ENCODE measurements around the gene EMC8. TPM values are rescaled to one million over a fixed set of nuclear protein-coding genes. Genes with fewer than 3 reads are reported as not detected.

EMC8 gene
- total RNA-seq, 1 donor from 2014 or later = 42.7 TPM

DNA sequence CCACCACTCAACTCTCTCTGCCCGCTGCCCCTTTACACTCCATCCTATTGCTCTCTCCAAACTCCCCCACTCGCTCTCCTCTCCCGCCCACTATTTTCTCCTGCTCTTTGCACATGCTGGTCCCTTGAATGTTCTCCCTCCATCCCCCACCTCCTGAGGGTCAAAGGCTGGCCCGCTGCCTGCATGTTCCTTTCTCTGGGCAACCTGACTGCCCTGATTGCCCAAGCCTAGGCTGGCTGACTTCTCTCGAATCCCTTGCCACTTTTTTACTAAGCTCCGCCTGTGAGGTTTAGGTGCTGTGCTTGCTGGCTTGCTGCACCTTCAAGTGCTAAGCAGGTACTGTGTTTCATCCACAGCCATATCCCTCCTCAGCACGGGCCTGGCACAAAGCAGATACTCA is 2.7 kb downstream of the EMC8 start:
- peaks cover 26% of the 10 kb centered on the region for H3K4me1 Mint-ChIP-seq (ENCODE audit: unreplicated experiment)
- peaks cover 48% of the 10 kb centered on the region for H3K36me3 Mint-ChIP-seq (ENCODE audit: low read depth, unreplicated experiment)
- no peak for DNase-seq (ENCODE audit: low spot score)
- no peak for TF ChIP-seq CTCF (IDR thresholded peaks at IDR 0.05; ENCODE audit: unreplicated experiment)
- H3K27me3 Mint-ChIP-seq (ENCODE audit: unreplicated experiment) = peaks cover 8% of the 10 kb centered on the region
- peak overlapping the region; percentile 70 for H3K4me3 Mint-ChIP-seq (ENCODE audit: unreplicated experiment)
- no peak overlapping the region for H3K27ac Mint-ChIP-seq (ENCODE audit: unreplicated experiment)
- no peaks in the 10 kb centered on the region for H3K9me3 Mint-ChIP-seq (ENCODE audit: unreplicated experiment)

GRCh38 chr16:85796152-85796551 is 3.2 kb downstream of the EMC8 start:
- Mint-ChIP-seq H3K27ac (ENCODE audit: unreplicated experiment) (no peak overlapping the region), H3K4me3 (ENCODE audit: unreplicated experiment) (peak overlapping the region; percentile 70), H3K9me3 (ENCODE audit: unreplicated experiment) (no peaks in the 10 kb centered on the region), H3K4me1 (ENCODE audit: unreplicated experiment) (peaks cover 22% of the 10 kb centered on the region), H3K36me3 (ENCODE audit: low read depth, unreplicated experiment) (peaks cover 47% of the 10 kb centered on the region), H3K27me3 (ENCODE audit: unreplicated experiment) (peaks cover 8% of the 10 kb centered on the region)
- DNase-seq (ENCODE audit: low spot score) = no peak
- TF ChIP-seq CTCF (IDR thresholded peaks at IDR 0.05; ENCODE audit: unreplicated experiment) = no peak

DNA sequence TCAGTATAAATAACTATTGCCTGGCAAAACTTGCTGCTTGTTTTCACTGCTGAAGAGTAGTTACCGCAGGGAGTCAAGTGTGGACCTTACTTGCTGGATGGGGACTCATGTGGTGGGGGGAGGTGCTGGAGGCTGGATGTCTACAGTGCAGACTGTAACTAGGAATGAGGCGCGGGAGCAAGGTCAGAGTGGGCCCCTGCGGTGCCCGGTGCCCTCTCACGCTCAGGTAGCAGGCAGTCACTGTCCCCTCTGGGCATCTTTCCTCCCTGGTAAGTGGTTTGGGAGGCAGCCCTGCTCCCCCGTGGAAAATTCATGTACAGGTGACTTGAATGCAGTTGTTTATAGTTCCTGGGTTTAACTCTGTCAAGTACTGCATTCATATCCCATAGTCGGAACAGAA is 4.6 kb downstream of the EMC8 start:
- Mint-ChIP-seq H3K4me1 (ENCODE audit: unreplicated experiment) (peaks cover 23% of the 10 kb centered on the region), H3K27ac (ENCODE audit: unreplicated experiment) (no peak overlapping the region), H3K4me3 (ENCODE audit: unreplicated experiment) (no peak overlapping the region), H3K27me3 (ENCODE audit: unreplicated experiment) (peaks cover 5% of the 10 kb centered on the region), H3K9me3 (ENCODE audit: unreplicated experiment) (no peaks in the 10 kb centered on the region), H3K36me3 (ENCODE audit: low read depth, unreplicated experiment) (peaks cover 39% of the 10 kb centered on the region)
- DNase-seq (ENCODE audit: low spot score) = no peak
- no peak for TF ChIP-seq CTCF (IDR thresholded peaks at IDR 0.05; ENCODE audit: unreplicated experiment)

DNA sequence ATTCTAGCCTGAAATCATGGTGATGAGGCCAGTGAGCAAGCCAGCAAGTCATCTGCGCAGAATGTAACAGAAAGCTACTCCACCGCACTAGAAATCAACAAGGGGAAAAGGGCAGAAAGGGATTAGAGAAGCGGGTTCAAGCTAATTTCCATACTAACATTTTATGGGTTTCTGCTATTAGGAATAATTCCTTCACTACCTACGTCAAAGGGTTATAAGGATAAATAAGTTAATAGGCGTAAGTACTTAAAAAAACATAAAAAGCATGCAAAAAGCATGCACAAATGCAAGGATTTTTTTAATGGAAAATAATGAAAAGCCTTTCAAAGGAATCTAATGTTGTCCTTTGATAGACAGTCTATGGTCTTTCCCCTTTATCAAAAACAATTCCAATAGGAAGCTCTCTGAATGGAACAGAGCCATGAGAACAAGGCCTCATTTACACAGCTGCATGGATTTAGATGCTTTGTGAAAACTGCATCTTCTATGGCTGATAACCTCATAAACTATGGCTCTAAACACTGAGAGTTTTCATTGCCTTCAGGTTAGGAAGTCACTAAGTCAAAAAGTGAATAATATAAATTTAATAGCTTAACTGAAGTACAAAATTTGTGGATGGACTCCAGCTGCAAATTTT is 5.6 kb downstream of the EMC8 start:
- no peaks in the 10 kb centered on the region for H3K9me3 Mint-ChIP-seq (ENCODE audit: unreplicated experiment)
- peak overlapping the region; percentile 52 for H3K27ac Mint-ChIP-seq (ENCODE audit: unreplicated experiment)
- no peak overlapping the region for H3K4me3 Mint-ChIP-seq (ENCODE audit: unreplicated experiment)
- DNase-seq (ENCODE audit: low spot score) = no peak
- TF ChIP-seq CTCF (IDR thresholded peaks at IDR 0.05; ENCODE audit: unreplicated experiment) = no peak
- peaks cover 30% of the 10 kb centered on the region for H3K4me1 Mint-ChIP-seq (ENCODE audit: unreplicated experiment)
- H3K27me3 Mint-ChIP-seq (ENCODE audit: unreplicated experiment) = peaks cover 5% of the 10 kb centered on the region
- H3K36me3 Mint-ChIP-seq (ENCODE audit: low read depth, unreplicated experiment) = peaks cover 42% of the 10 kb centered on the region

GRCh38 chr16:85789773-85790172 is 9.6 kb downstream of the EMC8 start:
- H3K9me3 Mint-ChIP-seq (ENCODE audit: unreplicated experiment) = no peaks in the 10 kb centered on the region
- DNase-seq (ENCODE audit: low spot score) = no peak
- peak overlapping the region; percentile 52 for H3K27ac Mint-ChIP-seq (ENCODE audit: unreplicated experiment)
- H3K27me3 Mint-ChIP-seq (ENCODE audit: unreplicated experiment) = peaks cover 4% of the 10 kb centered on the region
- TF ChIP-seq CTCF (IDR thresholded peaks at IDR 0.05; ENCODE audit: unreplicated experiment) = no peak
- peaks cover 20% of the 10 kb centered on the region for H3K4me1 Mint-ChIP-seq (ENCODE audit: unreplicated experiment)
- no peak overlapping the region for H3K4me3 Mint-ChIP-seq (ENCODE audit: unreplicated experiment)
- H3K36me3 Mint-ChIP-seq (ENCODE audit: low read depth, unreplicated experiment) = peaks cover 50% of the 10 kb centered on the region

Measured in endothelial cell (in vitro differentiated cells).